SK-N-SH (cell line): ENCODE data around the gene C13orf46.

Experiments used
- CHD2 ChIP-seq: fragments of 150-350 bp; IDR thresholded peaks from 2 replicates; pipeline ENCODE4 v1.6.1; 2018; ENCODE audit warnings: low read length; ENCODE audit not compliant: partially characterized antibody
- EP300 ChIP-seq, 2 experiments: IDR thresholded peaks; 2 replicates each; pipeline versions ENCODE4 v1.4.0 to v1.6.1; 2012; ENCODE audit warnings: borderline replicate concordance in 1 of 2, low read depth in 1 of 2, low read length in 1 of 2
- EZH2phosphoT487 ChIP-seq: fragments of 200-600 bp; sonication (generic); IDR thresholded peaks from 2 replicates; pipeline ENCODE4 v1.6.1; 2017; ENCODE audit warnings: low read depth, mixed run types, mild to moderate bottlenecking, antibody characterized with exemption, moderate library complexity, borderline replicate concordance
- GABPA ChIP-seq: IDR thresholded peaks from 2 replicates; pipeline ENCODE4 v1.4.0; 2012; ENCODE audit warnings: low read depth, mild to moderate bottlenecking
- GATA2 ChIP-seq: sonication (generic); formaldehyde crosslinking; IDR thresholded peaks from 2 replicates; pipeline ENCODE4 v1.5.0; 2020; ENCODE audit warnings: mild to moderate bottlenecking, missing genetic modification reagents
- NFIC ChIP-seq: IDR thresholded peaks from 2 replicates; pipeline ENCODE4 v1.4.0; 2012; ENCODE audit warnings: borderline replicate concordance
- NRF1 ChIP-seq: IDR thresholded peaks from 2 replicates; pipeline ENCODE4 v1.6.1; 2012; ENCODE audit warnings: low read depth, mild to moderate bottlenecking, low read length
- POLR2AphosphoS5 ChIP-seq: IDR thresholded peaks from 2 replicates; pipeline ENCODE4 v1.6.1; 2012; ENCODE audit warnings: low read depth, low read length
- RCOR1 ChIP-seq: fragments of 150-350 bp; IDR thresholded peaks from 2 replicates; pipeline ENCODE4 v1.6.1; 2017; ENCODE audit warnings: antibody characterized with exemption, low read length
- RFX5 ChIP-seq: IDR thresholded peaks from 2 replicates; pipeline ENCODE4 v1.6.1; 2012; ENCODE audit warnings: mild to moderate bottlenecking, improper control_type of control experiment, low read length
- SIN3A ChIP-seq: IDR thresholded peaks from 2 replicates; pipeline ENCODE4 v1.6.1; 2012; ENCODE audit warnings: low read depth, mild to moderate bottlenecking, low read length, moderate library complexity, borderline replicate concordance
- YY1 ChIP-seq: IDR thresholded peaks from 2 replicates; pipeline ENCODE4 v1.4.0; 2012; ENCODE audit warnings: low read depth, mild to moderate bottlenecking
- TF ChIP-seq, protein P1 (sequence below): fragments of 200-600 bp; sonication (generic); IDR thresholded peaks from 2 replicates; pipeline ENCODE4 v1.6.1; 2017; ENCODE audit warnings: antibody characterized with exemption, mild to moderate bottlenecking, moderate library complexity
- TF ChIP-seq, protein P2 (sequence below): IDR thresholded peaks from 2 replicates; pipeline ENCODE4 v1.4.0; 2012; ENCODE audit warnings: low read depth

DNA sequence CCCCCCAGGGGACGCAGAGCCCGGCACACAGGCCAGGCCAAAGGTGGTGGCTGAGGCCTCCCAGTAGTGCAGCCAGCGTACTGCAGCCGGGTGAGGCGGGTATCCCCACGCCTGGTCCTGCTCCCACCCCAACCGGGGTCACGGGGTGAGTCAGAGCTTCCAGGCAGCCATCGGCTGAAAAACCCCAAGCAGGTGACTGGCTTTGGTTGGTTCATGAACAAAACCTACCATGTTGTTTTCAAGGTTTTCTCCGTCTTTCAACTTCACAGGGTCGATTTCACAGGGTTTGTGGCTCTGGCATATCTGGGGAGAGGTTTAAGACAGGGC lies 42.1 kb upstream of the C13orf46 start:
- TF ChIP-seq SIN3A = no peak
- no peak for TF ChIP-seq POLR2AphosphoS5
- TF ChIP-seq, protein P1, sequence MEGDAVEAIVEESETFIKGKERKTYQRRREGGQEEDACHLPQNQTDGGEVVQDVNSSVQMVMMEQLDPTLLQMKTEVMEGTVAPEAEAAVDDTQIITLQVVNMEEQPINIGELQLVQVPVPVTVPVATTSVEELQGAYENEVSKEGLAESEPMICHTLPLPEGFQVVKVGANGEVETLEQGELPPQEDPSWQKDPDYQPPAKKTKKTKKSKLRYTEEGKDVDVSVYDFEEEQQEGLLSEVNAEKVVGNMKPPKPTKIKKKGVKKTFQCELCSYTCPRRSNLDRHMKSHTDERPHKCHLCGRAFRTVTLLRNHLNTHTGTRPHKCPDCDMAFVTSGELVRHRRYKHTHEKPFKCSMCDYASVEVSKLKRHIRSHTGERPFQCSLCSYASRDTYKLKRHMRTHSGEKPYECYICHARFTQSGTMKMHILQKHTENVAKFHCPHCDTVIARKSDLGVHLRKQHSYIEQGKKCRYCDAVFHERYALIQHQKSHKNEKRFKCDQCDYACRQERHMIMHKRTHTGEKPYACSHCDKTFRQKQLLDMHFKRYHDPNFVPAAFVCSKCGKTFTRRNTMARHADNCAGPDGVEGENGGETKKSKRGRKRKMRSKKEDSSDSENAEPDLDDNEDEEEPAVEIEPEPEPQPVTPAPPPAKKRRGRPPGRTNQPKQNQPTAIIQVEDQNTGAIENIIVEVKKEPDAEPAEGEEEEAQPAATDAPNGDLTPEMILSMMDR = no peak
- TF ChIP-seq, protein P2, sequence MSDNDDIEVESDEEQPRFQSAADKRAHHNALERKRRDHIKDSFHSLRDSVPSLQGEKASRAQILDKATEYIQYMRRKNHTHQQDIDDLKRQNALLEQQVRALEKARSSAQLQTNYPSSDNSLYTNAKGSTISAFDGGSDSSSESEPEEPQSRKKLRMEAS = no peak
- no peak for TF ChIP-seq EP300 (IDR thresholded peaks at IDR 0.05; ENCODE audit: borderline replicate concordance in 1 of 2, low read depth in 1 of 2, low read length in 1 of 2)
- TF ChIP-seq EZH2phosphoT487 = no peak
- TF ChIP-seq RCOR1 = no peak
- no peak for TF ChIP-seq GATA2 (CRISPR knock-in tag)
- no peak for TF ChIP-seq NFIC
- no peak for TF ChIP-seq CHD2
- TF ChIP-seq NRF1 = no peak
- TF ChIP-seq GABPA = no peak
- TF ChIP-seq RFX5 = no peak
- TF ChIP-seq YY1 = no peak
